Hair follicular keratinocyte (primary cell): ENCODE results near the gene NPTX1. TPM values are rescaled to one million over a fixed set of nuclear protein-coding genes. Genes with fewer than 3 reads are reported as not detected.

ENCODE experiments used
- total RNA-seq: library from RNA; depleted of rRNA; stranded (reverse); fragments of >200 nt; gene quantifications from 2 replicates; pipeline ENCODE4 v1.2.3, GENCODE V29; 2015

The NPTX1 gene
- total RNA-seq, result 0.08 and 0.15 TPM in 2 replicates

GRCh38 chr17:80475910-80476876, at the start of gene NPTX1:
TSS of gene NPTX1 (minus strand) at chr17:80476607. CDS start at chr17:80476446, 161 bp downstream.

Other genes with a start within 250 kb of the NPTX1 start
- gene RNF213, start 215.8 kb downstream of the NPTX1 start, total RNA-seq, result 25.2 and 39.0 TPM in 2 replicates
- 9.9 and 15.9 TPM in 2 replicates for gene ENDOV, start 61.4 kb downstream of the NPTX1 start, total RNA-seq
- 19.2 and 21.4 TPM in 2 replicates for gene RPTOR, start 68.2 kb upstream of the NPTX1 start, total RNA-seq